A549 (cell line): Measurements from ENCODE around the gene SYT1. TPM values are rescaled to one million over a fixed set of nuclear protein-coding genes. Genes with fewer than 3 reads are reported as not detected.

Experiments
- ATAC-seq, 2 experiments: fragments of 200-7000 bp in 1 of 2; fragments of >200 bp in 1 of 2; cut with Nextera tagmentation in 1 of 2; cut with Tn5 transposase in 1 of 2; 3 replicates each; pipeline versions ENCODE4 v1.8.0 to v1.9.1; 2018 to 2020; ENCODE audit warnings: mild to moderate bottlenecking in 1 of 2, moderate library complexity in 1 of 2
- CTCF ChIA-PET: fragments of 300-600 bp; sonication (Branson Sonifier 250); formaldehyde crosslinking; extraction: SDS; loops from one replicate; lab custom pipeline; 2021; ENCODE audit warnings: antibody characterized with exemption, inconsistent platforms; lab: Yijun Ruan, JAX
- POLR2A ChIA-PET: fragments of 350-600 bp; formaldehyde crosslinking; extraction: SDS; loops from one replicate; lab custom pipeline; 2021; ENCODE audit warnings: antibody characterized with exemption, inconsistent platforms; lab: Yijun Ruan, JAX
- DNase-seq, 2 experiments: peaks; one replicate each; pipeline versions ENCODE4 v3.0.0 to v3.0.0-alpha.2; 2011 to 2016; ENCODE audit warnings: low read depth in 1 of 2, low spot score in 1 of 2
- FAIRE-seq: peaks from 2 replicates; lab custom pipeline; 2011; peaks lifted over from hg19 to GRCh38; lab: Jason Lieb, UNC
- H3K27ac ChIP-seq, 2 experiments: fragments of >200 bp; sonication (Bioruptor Twin); formaldehyde crosslinking; 3 replicates each; pipeline ENCODE4 v1.5.1; 2016 to 2017
- H3K4me1 ChIP-seq: fragments of >200 bp; sonication (Bioruptor Twin); formaldehyde crosslinking; 3 replicates; pipeline ENCODE4 v1.6.1; 2016
- H3K4me2 ChIP-seq: fragments of >200 bp; sonication (Bioruptor Twin); formaldehyde crosslinking; 3 replicates; pipeline ENCODE4 v1.6.1; 2016
- H3K4me3 ChIP-seq: fragments of >200 bp; sonication (Bioruptor Twin); formaldehyde crosslinking; 3 replicates; pipeline ENCODE4 v1.5.1; 2016
- H3K9me3 ChIP-seq: fragments of >200 bp; sonication (Bioruptor Twin); formaldehyde crosslinking; 3 replicates; pipeline ENCODE4 v1.6.1; 2016
- CBX2 ChIP-seq: fragments of 200-600 bp; sonication (generic); IDR thresholded peaks from 2 replicates; pipeline ENCODE4 v1.6.1; 2016; ENCODE audit warnings: low read depth, mild to moderate bottlenecking, borderline replicate concordance
- CEBPB ChIP-seq, 2 experiments: fragments of >200 bp in 1 of 2; sonication (Bioruptor Twin) in 1 of 2; formaldehyde crosslinking in 1 of 2; IDR thresholded peaks; 2 replicates each; pipeline ENCODE4 v1.6.1; 2012 to 2016
- CHD2 ChIP-seq: fragments of 150-350 bp; IDR thresholded peaks from 2 replicates; pipeline ENCODE4 v1.6.1; 2014; ENCODE audit warnings: low read length; ENCODE audit not compliant: partially characterized antibody
- EHF ChIP-seq: fragments of 250-450 bp; sonication (Bioruptor Pico); IDR thresholded peaks from 2 replicates; pipeline ENCODE4 v1.5.0; 2020; ENCODE audit warnings: mild to moderate bottlenecking
- EHMT2 ChIP-seq: fragments of 200-600 bp; sonication (generic); IDR thresholded peaks from 2 replicates; pipeline ENCODE4 v1.6.1; 2016; ENCODE audit warnings: antibody characterized with exemption, low read depth, mild to moderate bottlenecking, moderate library complexity
- ESRRA ChIP-seq: fragments of 150-350 bp; IDR thresholded peaks from 2 replicates; pipeline ENCODE4 v1.6.1; 2014; ENCODE audit warnings: mild to moderate bottlenecking, low read length, borderline replicate concordance
- FOSB ChIP-seq: fragments of 250-450 bp; sonication (Bioruptor Pico); IDR thresholded peaks from 2 replicates; pipeline ENCODE4 v1.5.0; 2020; ENCODE audit warnings: mild to moderate bottlenecking, moderate library complexity
- FOSL2 ChIP-seq, 2 experiments: fragments of 450-650 bp in 1 of 2; fragments of >200 bp in 1 of 2; sonication (Bioruptor Twin) in 1 of 2; formaldehyde crosslinking; IDR thresholded peaks; 2 replicates each; pipeline versions ENCODE4 v1.5.0 to v1.6.1; 2016 to 2020; ENCODE audit warnings: mild to moderate bottlenecking in 1 of 2, moderate library complexity in 1 of 2
- GATA3 ChIP-seq: IDR thresholded peaks from 2 replicates; pipeline ENCODE4 v1.6.1; 2012; ENCODE audit warnings: borderline replicate concordance
- HDAC2 ChIP-seq: fragments of 200-600 bp; sonication (generic); IDR thresholded peaks from 2 replicates; pipeline ENCODE4 v1.6.1; 2016
- HEYL ChIP-seq: fragments of 250-450 bp; sonication (Bioruptor Pico); IDR thresholded peaks from 2 replicates; pipeline ENCODE4 v1.8.0; 2021; ENCODE audit warnings: mild to moderate bottlenecking, moderate library complexity
- HOXA7 ChIP-seq: fragments of 250-450 bp; sonication (Bioruptor Pico); IDR thresholded peaks from 2 replicates; pipeline ENCODE4 v1.5.0; 2020; ENCODE audit warnings: mild to moderate bottlenecking, moderate library complexity
- JUN ChIP-seq, 2 experiments: fragments of >200 bp; sonication (Bioruptor Twin); formaldehyde crosslinking; IDR thresholded peaks; 2 replicates in 1 of 2; 3 replicates in 1 of 2; pipeline ENCODE4 v1.6.1; 2016 to 2017
- KDM1A ChIP-seq: fragments of 200-600 bp; sonication (generic); IDR thresholded peaks from 2 replicates; pipeline ENCODE4 v1.6.1; 2016; ENCODE audit warnings: low read depth, mild to moderate bottlenecking
- KDM5A ChIP-seq: fragments of 200-600 bp; sonication (generic); IDR thresholded peaks from 2 replicates; pipeline ENCODE4 v1.6.1; 2016; ENCODE audit warnings: antibody characterized with exemption, mild to moderate bottlenecking
- NFE2L2 ChIP-seq: fragments of 150-350 bp; conservative IDR thresholded peaks from 2 replicates; pipeline ENCODE4 v1.6.1; 2014; ENCODE audit warnings: low read length
- NPAS2 ChIP-seq: fragments of 250-450 bp; sonication (Bioruptor Pico); IDR thresholded peaks from 2 replicates; pipeline ENCODE4 v1.8.0; 2022; ENCODE audit warnings: mild to moderate bottlenecking, moderate library complexity, borderline replicate concordance
- NR3C1 ChIP-seq: fragments of >200 bp; sonication (Bioruptor Twin); formaldehyde crosslinking; IDR thresholded peaks from 3 replicates; pipeline ENCODE4 v1.6.1; 2017
- PHF8 ChIP-seq: fragments of 200-600 bp; sonication (generic); IDR thresholded peaks from 2 replicates; pipeline ENCODE4 v1.6.1; 2016; ENCODE audit warnings: low read depth, mild to moderate bottlenecking, antibody characterized with exemption, moderate library complexity, borderline replicate concordance
- POLR2A ChIP-seq: IDR thresholded peaks from 2 replicates; pipeline ENCODE4 v1.6.1; 2012; ENCODE audit warnings: mild to moderate bottlenecking, low read length
- RARB ChIP-seq: fragments of 250-450 bp; sonication (Bioruptor Pico); IDR thresholded peaks from 2 replicates; pipeline ENCODE4 v1.8.0; 2021; ENCODE audit warnings: mild to moderate bottlenecking, moderate library complexity
- RCOR1 ChIP-seq: fragments of 150-350 bp; IDR thresholded peaks from 2 replicates; pipeline ENCODE4 v1.6.1; 2014; ENCODE audit warnings: antibody characterized with exemption, low read length, low read depth
- RFX5 ChIP-seq: fragments of 450-650 bp; IDR thresholded peaks from 2 replicates; pipeline ENCODE4 v1.7.1; 2014; ENCODE audit warnings: antibody characterized with exemption, mild to moderate bottlenecking, moderate library complexity
- RNF2 ChIP-seq: fragments of 200-600 bp; sonication (generic); IDR thresholded peaks from 2 replicates; pipeline ENCODE4 v1.6.1; 2016; ENCODE audit warnings: low read depth, mild to moderate bottlenecking, antibody characterized with exemption, moderate library complexity, borderline replicate concordance
- SMC3 ChIP-seq: fragments of >200 bp; sonication (Bioruptor Twin); formaldehyde crosslinking; IDR thresholded peaks from 3 replicates; pipeline ENCODE4 v1.6.1; 2018; ENCODE audit warnings: inconsistent platforms
- TP53 ChIP-seq: fragments of 250-450 bp; sonication (Bioruptor Pico); IDR thresholded peaks from 2 replicates; pipeline ENCODE4 v1.5.0; 2021; ENCODE audit warnings: mild to moderate bottlenecking, moderate library complexity
- USF2 ChIP-seq: fragments of 450-650 bp; IDR thresholded peaks from 2 replicates; pipeline ENCODE4 v1.6.1; 2014; ENCODE audit warnings: antibody characterized with exemption
- ZSCAN20 ChIP-seq: fragments of 250-450 bp; sonication (Bioruptor Pico); IDR thresholded peaks from 2 replicates; pipeline ENCODE4 v1.8.0; 2022; ENCODE audit warnings: mild to moderate bottlenecking, moderate library complexity
- WGBS: methylation state at CpG from one replicate; pipeline ENCODE4 v1.1.6; 2017; ENCODE audit errors: missing lambda C conversion rate; 5-methylcytosine and 5-hydroxymethylcytosine counted together
- polyA plus RNA-seq, 4 experiments: library from polyadenylated mRNA; depleted of rRNA in 3 of 4; stranded (reverse); fragments of >200 nt; fragmentation: RNase III in 1 of 4; extraction: RNeasy Plus Mini Kit Qiagen cat#74134 plus additional on column Dnase treatment in 1 of 4; gene quantifications; 2 replicates in 3 of 4; 3 replicates in 1 of 4; pipeline ENCODE4 v1.2.3, GENCODE V29; 2011 to 2017
- TF ChIP-seq, protein P1 (sequence below): fragments of >200 bp; sonication (Bioruptor Twin); formaldehyde crosslinking; IDR thresholded peaks from 3 replicates; pipeline ENCODE4 v1.5.1; 2016
- TF ChIP-seq, protein P2 (sequence below): IDR thresholded peaks from 2 replicates; pipeline ENCODE4 v1.6.1; 2012; ENCODE audit warnings: low read depth, borderline replicate concordance
- TF ChIP-seq, protein P3 (sequence below): fragments of 150-350 bp; IDR thresholded peaks from 2 replicates; pipeline ENCODE4 v1.6.1; 2014; ENCODE audit warnings: low read depth, mild to moderate bottlenecking, low read length
- TF ChIP-seq, protein P4 (sequence below): IDR thresholded peaks from 2 replicates; pipeline ENCODE4 v1.6.1; 2012

The SYT1 gene
- polyA plus RNA-seq, 2 of the 4 experiments (the other 2 are of a cell fraction), result 11.7 to 39.6 TPM

DNA sequence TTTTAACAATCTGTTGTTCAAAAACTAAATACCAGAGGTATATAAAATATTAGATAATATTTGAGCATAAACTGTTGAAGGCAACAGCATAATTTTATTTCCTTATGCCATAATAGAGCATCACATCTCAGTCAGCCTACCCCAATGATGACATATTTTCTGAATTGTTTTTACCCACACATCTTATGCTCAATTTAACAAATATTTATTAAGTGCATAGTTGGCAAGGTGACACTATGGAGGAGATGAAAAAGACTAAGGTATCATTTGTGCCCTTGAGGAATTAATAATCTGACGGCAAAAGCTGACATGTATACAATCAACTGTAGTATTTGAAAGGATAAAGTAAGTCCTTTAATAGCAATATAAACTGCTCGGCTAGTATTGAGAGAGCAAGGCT lies 102.4 kb downstream of the SYT1 start:
- no peaks in the 10 kb centered on the region for H3K9me3 ChIP-seq
- H3K4me3 ChIP-seq, result no peak overlapping the region
- POLR2A ChIA-PET, result no interaction called here
- FAIRE-seq (no peak), DNase-seq (no peak), ATAC-seq (no peak)
- no peak overlapping the region for H3K27ac ChIP-seq
- TF ChIP-seq ESRRA, result no peak
- TF ChIP-seq, protein P1, sequence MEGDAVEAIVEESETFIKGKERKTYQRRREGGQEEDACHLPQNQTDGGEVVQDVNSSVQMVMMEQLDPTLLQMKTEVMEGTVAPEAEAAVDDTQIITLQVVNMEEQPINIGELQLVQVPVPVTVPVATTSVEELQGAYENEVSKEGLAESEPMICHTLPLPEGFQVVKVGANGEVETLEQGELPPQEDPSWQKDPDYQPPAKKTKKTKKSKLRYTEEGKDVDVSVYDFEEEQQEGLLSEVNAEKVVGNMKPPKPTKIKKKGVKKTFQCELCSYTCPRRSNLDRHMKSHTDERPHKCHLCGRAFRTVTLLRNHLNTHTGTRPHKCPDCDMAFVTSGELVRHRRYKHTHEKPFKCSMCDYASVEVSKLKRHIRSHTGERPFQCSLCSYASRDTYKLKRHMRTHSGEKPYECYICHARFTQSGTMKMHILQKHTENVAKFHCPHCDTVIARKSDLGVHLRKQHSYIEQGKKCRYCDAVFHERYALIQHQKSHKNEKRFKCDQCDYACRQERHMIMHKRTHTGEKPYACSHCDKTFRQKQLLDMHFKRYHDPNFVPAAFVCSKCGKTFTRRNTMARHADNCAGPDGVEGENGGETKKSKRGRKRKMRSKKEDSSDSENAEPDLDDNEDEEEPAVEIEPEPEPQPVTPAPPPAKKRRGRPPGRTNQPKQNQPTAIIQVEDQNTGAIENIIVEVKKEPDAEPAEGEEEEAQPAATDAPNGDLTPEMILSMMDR, result no peak
- no peak for TF ChIP-seq EHMT2
- no peak for TF ChIP-seq HDAC2
- TF ChIP-seq RCOR1, result no peak
- no peak for TF ChIP-seq NR3C1
- no peak for TF ChIP-seq RARB (CRISPR knock-in tag)
- no peak for TF ChIP-seq FOSL2 (IDR thresholded peaks at IDR 0.05)
- TF ChIP-seq FOSL2 (CRISPR knock-in tag; IDR thresholded peaks at IDR 0.05), result no peak
- no peak for TF ChIP-seq CHD2
- no peak for TF ChIP-seq PHF8
- no peak for TF ChIP-seq RFX5
- TF ChIP-seq KDM5A, result no peak
- H3K4me2 ChIP-seq, result no peak overlapping the region
- H3K4me1 ChIP-seq, result peaks cover 17% of the 10 kb centered on the region
- WGBS, result 90% methylated on average over 2 of the region's 2 CpGs
- CTCF ChIA-PET, result no interaction called here

GRCh38 chr12:78968226-78968625 lies 103.7 kb downstream of the SYT1 start:
- CTCF ChIA-PET, result no interaction called here

GRCh38 chr12:78970041-78970440 lies 105.5 kb downstream of the SYT1 start:
- DNase-seq (no peak), FAIRE-seq (no peak), ATAC-seq (no peak)
- CTCF ChIA-PET, result no interaction called here
- Histone ChIP-seq H3K4me3 (no peak overlapping the region), H3K4me2 (no peak overlapping the region), H3K4me1 (no peaks in the 10 kb centered on the region), H3K27ac (no peak overlapping the region)
- POLR2A ChIA-PET, result no interaction called here
- TF ChIP-seq JUN (IDR thresholded peaks at IDR 0.05) (no peak), FOSB (CRISPR knock-in tag) (no peak), RARB (CRISPR knock-in tag) (no peak), ZSCAN20 (CRISPR knock-in tag) (no peak), USF2 (no peak), CEBPB (IDR thresholded peaks at IDR 0.05) (no peak), NFE2L2 (no peak), NPAS2 (CRISPR knock-in tag) (no peak), SMC3 (no peak), CBX2 (no peak)
- TF ChIP-seq, protein P2, sequence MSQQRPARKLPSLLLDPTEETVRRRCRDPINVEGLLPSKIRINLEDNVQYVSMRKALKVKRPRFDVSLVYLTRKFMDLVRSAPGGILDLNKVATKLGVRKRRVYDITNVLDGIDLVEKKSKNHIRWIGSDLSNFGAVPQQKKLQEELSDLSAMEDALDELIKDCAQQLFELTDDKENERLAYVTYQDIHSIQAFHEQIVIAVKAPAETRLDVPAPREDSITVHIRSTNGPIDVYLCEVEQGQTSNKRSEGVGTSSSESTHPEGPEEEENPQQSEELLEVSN, result no peak
- TF ChIP-seq, protein P3, sequence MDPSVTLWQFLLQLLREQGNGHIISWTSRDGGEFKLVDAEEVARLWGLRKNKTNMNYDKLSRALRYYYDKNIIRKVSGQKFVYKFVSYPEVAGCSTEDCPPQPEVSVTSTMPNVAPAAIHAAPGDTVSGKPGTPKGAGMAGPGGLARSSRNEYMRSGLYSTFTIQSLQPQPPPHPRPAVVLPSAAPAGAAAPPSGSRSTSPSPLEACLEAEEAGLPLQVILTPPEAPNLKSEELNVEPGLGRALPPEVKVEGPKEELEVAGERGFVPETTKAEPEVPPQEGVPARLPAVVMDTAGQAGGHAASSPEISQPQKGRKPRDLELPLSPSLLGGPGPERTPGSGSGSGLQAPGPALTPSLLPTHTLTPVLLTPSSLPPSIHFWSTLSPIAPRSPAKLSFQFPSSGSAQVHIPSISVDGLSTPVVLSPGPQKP, result no peak
- TF ChIP-seq, all 56 proteins: peak for 0
- no peaks in the 10 kb centered on the region for H3K9me3 ChIP-seq

More at GRCh38 chr12:78968226-78968625, 103.7 kb downstream of the SYT1 start:
- no peak for ATAC-seq
- POLR2A ChIA-PET, result no interaction called here
- TF ChIP-seq, protein P4, sequence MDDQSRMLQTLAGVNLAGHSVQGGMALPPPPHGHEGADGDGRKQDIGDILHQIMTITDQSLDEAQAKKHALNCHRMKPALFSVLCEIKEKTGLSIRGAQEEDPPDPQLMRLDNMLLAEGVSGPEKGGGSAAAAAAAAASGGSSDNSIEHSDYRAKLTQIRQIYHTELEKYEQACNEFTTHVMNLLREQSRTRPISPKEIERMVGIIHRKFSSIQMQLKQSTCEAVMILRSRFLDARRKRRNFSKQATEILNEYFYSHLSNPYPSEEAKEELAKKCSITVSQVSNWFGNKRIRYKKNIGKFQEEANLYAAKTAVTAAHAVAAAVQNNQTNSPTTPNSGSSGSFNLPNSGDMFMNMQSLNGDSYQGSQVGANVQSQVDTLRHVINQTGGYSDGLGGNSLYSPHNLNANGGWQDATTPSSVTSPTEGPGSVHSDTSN, result no peak
- no peak for TF ChIP-seq HEYL (CRISPR knock-in tag)
- no peak for TF ChIP-seq ESRRA
- TF ChIP-seq RNF2, result no peak
- no peak for TF ChIP-seq HOXA7 (CRISPR knock-in tag)
- no peak for TF ChIP-seq GATA3
- no peak for TF ChIP-seq ZSCAN20 (CRISPR knock-in tag)
- no peak for TF ChIP-seq CHD2
- no peak for TF ChIP-seq EHF (CRISPR knock-in tag)
- no peak for TF ChIP-seq CEBPB (IDR thresholded peaks at IDR 0.05)
- TF ChIP-seq KDM1A, result no peak
- TF ChIP-seq POLR2A, result no peak
- TF ChIP-seq TP53 (CRISPR knock-in tag), result no peak
- no peak for TF ChIP-seq PHF8
- DNase-seq, result no peak
- FAIRE-seq, result no peak
- H3K4me3 ChIP-seq, result no peak overlapping the region
- WGBS, result 73% methylated on average over 1 of the region's 1 CpG
- H3K27ac ChIP-seq, result no peak overlapping the region
- H3K4me2 ChIP-seq, result no peak overlapping the region
- peaks cover 14% of the 10 kb centered on the region for H3K4me1 ChIP-seq
- no peaks in the 10 kb centered on the region for H3K9me3 ChIP-seq
